ENCODE results near the gene IL5. TPM values are rescaled to one million over a fixed set of nuclear protein-coding genes. Genes with fewer than 3 reads are reported as not detected.
A peak's percentile ranks its signal among the peaks of the same experiment; 100 is the strongest.

IL5 gene
- total RNA-seq, 1 donor from 2014 or later, result not detected

DNA sequence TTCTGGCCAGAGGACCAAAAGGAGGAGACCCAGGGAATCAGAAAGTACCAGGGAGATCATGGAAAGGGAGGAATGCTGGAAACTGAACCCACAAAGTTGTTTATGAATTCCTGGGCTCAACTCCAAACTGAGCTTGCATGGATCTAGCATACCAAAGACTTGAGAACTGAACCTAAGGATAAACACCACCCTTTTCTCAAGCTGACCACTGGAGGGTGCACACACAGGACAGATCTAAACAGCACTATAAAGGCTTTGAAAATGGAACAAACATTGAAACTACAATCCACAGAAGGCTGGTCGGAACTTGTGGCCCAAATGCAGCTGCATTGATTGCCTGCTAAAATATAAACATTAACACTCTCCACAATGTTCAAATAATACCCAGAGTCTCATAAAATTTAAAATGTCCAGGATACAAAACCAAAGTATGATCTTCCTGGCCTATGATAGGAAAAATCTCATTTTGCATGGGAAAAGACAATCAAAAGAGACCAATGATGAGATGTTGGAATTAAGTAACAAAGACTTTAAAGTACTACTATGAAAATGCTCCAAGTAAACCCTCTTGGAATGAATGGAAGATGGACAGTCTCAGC lies 37.1 kb downstream of the IL5 start:
- Histone ChIP-seq H3K27me3 (no peaks in the 10 kb centered on the region), H3K36me3 (no peaks in the 10 kb centered on the region), H3K4me1 (peaks cover 27% of the 10 kb centered on the region), H3K9me3 (no peaks in the 10 kb centered on the region), H3K27ac (peak overlapping the region; percentile 12), H3K4me3 (no peak overlapping the region)
- TF ChIP-seq, protein P1, sequence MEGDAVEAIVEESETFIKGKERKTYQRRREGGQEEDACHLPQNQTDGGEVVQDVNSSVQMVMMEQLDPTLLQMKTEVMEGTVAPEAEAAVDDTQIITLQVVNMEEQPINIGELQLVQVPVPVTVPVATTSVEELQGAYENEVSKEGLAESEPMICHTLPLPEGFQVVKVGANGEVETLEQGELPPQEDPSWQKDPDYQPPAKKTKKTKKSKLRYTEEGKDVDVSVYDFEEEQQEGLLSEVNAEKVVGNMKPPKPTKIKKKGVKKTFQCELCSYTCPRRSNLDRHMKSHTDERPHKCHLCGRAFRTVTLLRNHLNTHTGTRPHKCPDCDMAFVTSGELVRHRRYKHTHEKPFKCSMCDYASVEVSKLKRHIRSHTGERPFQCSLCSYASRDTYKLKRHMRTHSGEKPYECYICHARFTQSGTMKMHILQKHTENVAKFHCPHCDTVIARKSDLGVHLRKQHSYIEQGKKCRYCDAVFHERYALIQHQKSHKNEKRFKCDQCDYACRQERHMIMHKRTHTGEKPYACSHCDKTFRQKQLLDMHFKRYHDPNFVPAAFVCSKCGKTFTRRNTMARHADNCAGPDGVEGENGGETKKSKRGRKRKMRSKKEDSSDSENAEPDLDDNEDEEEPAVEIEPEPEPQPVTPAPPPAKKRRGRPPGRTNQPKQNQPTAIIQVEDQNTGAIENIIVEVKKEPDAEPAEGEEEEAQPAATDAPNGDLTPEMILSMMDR (IDR thresholded peaks at IDR 0.05), result peak; percentile 58
- intact Hi-C loops (cut with DNase I), result no loop called here
- DNase-seq (no peak), ATAC-seq (peak; percentile 75)

DNA sequence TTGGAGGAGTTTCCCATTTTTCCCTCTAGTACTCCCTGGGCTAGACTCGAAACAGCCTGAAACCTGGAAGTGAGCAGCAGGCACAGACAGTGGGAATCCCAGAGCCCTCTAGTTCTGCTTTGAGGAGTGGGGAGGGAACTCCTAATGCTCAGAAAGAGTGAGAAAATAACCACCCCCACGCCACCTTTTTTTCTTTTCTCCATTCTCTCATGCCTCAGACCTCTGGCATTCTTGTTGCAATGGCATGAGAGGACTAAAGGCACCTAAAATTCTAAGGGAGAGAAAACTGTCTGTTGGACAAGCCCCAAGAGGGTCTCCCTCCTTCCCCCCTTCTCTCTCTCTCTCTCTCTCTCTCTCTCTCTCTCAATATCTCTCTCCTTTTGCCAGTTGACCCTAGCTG lies 37.7 kb downstream of the IL5 start:
- peak overlapping the region; percentile 12 for H3K27ac ChIP-seq
- no peaks in the 10 kb centered on the region for H3K27me3 ChIP-seq
- H3K4me1 ChIP-seq, result peaks cover 31% of the 10 kb centered on the region
- no peak overlapping the region for H3K4me3 ChIP-seq
- no peaks in the 10 kb centered on the region for H3K36me3 ChIP-seq
- intact Hi-C loops (cut with DNase I), result no loop called here
- H3K9me3 ChIP-seq, result no peaks in the 10 kb centered on the region
- no peak for ATAC-seq
- no peak for DNase-seq
- TF ChIP-seq, protein P1 (IDR thresholded peaks at IDR 0.05), result no peak

DNA sequence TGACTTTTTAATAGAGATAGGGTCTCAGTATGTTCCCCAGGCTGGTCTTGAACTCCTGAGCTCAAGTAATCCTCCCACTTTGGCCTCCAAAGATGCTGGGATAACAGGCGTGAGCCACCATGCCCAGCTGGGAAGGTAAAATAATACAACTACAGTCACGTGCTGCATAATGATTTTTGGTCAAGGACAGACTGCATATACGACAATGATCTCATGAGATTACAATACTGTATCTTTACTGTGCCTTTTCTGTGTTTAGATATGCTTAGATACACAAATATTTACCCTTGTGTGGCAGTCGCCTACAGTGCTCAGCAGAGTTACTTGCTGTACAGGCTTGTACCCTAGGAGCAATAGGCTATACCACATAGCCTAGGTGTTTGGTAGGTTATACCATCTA lies 38.6 kb downstream of the IL5 start:
- intact Hi-C loops (cut with DNase I), result loop anchor here (5.0 kb wide), 1 partner anchor 117 kb away; no protein-coding TSS in a partner anchor
- H3K36me3 ChIP-seq, result no peaks in the 10 kb centered on the region
- no peaks in the 10 kb centered on the region for H3K9me3 ChIP-seq
- H3K4me3 ChIP-seq, result no peak overlapping the region
- ATAC-seq (no peak), DNase-seq (no peak)
- TF ChIP-seq, protein P1 (IDR thresholded peaks at IDR 0.05), result no peak
- H3K4me1 ChIP-seq, result peaks cover 31% of the 10 kb centered on the region
- H3K27ac ChIP-seq, result no peak overlapping the region
- H3K27me3 ChIP-seq, result no peaks in the 10 kb centered on the region

DNA sequence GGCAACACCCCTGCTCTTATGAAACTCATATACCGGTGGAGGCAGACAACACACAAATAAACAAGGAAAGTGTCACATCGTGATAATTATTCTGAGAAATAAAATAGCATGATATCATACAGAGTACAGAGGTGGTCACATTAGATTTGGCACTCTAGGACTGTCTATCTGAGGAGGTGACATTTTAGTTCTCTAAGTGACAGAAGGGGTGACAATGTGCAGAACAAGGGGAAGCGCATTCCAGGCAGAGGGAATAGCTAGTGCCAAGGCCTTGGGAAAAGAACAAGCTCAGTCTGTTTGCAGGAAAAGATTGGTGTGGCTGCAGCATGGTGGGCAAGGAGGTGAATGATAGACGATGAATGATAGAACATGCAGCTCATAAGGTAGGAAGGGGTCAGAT lies 40.1 kb downstream of the IL5 start:
- intact Hi-C loops (cut with DNase I), result loop anchor here (5.0 kb wide), 1 partner anchor 116 kb away; no protein-coding TSS in a partner anchor
- TF ChIP-seq, protein P1 (IDR thresholded peaks at IDR 0.05), result no peak
- Histone ChIP-seq H3K36me3 (no peaks in the 10 kb centered on the region), H3K4me3 (no peak overlapping the region), H3K9me3 (no peaks in the 10 kb centered on the region), H3K4me1 (peaks cover 34% of the 10 kb centered on the region), H3K27me3 (no peaks in the 10 kb centered on the region), H3K27ac (peak overlapping the region; percentile 63)
- ATAC-seq, result no peak
- DNase-seq, result no peak

DNA sequence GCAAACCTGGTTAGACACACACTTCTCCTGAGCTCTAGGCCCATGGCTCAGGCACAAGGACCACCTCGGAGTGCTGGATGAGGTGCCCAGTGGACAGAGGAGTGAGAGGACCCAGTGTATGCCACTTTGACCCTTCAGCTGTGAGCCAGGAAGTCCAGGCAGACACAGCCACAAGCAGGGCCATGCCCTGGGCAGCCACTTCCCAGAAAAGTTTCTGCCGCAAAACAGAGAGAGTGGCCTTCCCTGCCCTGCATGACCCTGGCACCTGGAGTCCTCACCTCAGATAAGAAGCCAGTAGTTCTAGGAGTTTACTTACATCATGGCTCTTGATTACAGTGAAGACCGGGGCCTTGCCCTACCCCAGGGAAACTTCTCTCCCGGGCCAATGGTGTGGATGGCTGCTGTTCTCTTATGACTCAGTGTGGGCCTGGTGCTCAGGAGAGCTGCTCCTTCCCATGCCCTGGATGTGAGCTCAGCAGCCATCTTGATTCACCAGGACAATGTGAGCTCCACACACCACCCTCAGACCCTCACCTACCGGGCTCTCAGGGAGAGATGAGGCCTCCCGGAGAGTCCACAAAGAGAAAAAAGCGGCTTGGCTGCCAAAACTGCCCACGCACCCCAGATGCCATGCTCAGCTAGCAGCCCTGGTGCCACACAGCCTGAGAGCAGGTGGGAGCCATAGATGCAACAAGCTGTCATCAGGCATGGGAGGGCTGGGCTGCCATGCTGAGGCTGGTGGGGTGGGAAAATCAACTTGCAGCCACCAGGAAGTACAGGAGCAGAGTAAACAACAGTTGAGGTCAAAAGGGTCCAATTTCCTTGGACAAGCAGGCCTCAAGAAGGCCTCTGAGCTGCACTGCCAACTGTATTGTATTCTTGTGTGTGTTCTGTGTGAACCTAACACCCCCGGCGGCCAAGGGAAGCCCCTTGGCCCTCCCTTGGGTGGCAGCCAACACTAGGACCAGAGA lies 41.1 kb downstream of the IL5 start:
- DNase-seq (no peak), ATAC-seq (peak; percentile 2)
- H3K36me3 ChIP-seq, result no peaks in the 10 kb centered on the region
- no peaks in the 10 kb centered on the region for H3K9me3 ChIP-seq
- TF ChIP-seq, protein P1 (IDR thresholded peaks at IDR 0.05), result no peak
- no peak overlapping the region for H3K4me3 ChIP-seq
- peaks cover 44% of the 10 kb centered on the region for H3K4me1 ChIP-seq
- intact Hi-C loops (cut with DNase I), result loop anchor here (5.0 kb wide), 1 partner anchor 115 kb away; no protein-coding TSS in a partner anchor
- peak overlapping the region; percentile 63 for H3K27ac ChIP-seq
- H3K27me3 ChIP-seq, result no peaks in the 10 kb centered on the region
